Effector memory CD8-positive, alpha-beta T cell (primary cell): ENCODE results near the gene PEF1.

ENCODE experiments used
- ATAC-seq: fragments of 150-1000 bp; cut with Tn5 transposase; replicated peaks from 2 replicates; pipeline ENCODE4 v1.10.0; 2021; ENCODE audit warnings: mild to moderate bottlenecking, moderate library complexity
- DNase-seq, 3 experiments: peaks; one replicate each; pipeline ENCODE4 v3.0.0; 2021
- H3K27ac Mint-ChIP-seq, 2 donors: one replicate each; pipeline ENCODE4 v1.8.0; 2022; ENCODE audit warnings: mild to moderate bottlenecking in 2 of 2, mixed read lengths in 2 of 2, moderate library complexity in 2 of 2
- H3K27me3 Mint-ChIP-seq, 2 donors: one replicate each; pipeline ENCODE4 v1.8.0; 2022; ENCODE audit warnings: mixed read lengths in 2 of 2
- H3K36me3 Mint-ChIP-seq: one replicate; pipeline ENCODE4 v1.8.0; 2022; ENCODE audit warnings: mild to moderate bottlenecking, moderate library complexity, mixed read lengths; ENCODE audit not compliant: insufficient read depth
- H3K4me1 Mint-ChIP-seq, 2 donors: one replicate each; pipeline ENCODE4 v1.8.0; 2022; ENCODE audit warnings: low read depth in 2 of 2, mixed read lengths in 2 of 2
- H3K4me3 Mint-ChIP-seq, 2 donors: one replicate each; pipeline ENCODE4 v1.8.0; 2022; ENCODE audit warnings: mild to moderate bottlenecking in 2 of 2, mixed read lengths in 2 of 2, moderate library complexity in 2 of 2
- H3K9me3 Mint-ChIP-seq, 2 donors: one replicate each; pipeline ENCODE4 v1.8.0; 2022; ENCODE audit warnings: mixed read lengths in 2 of 2

Gene PEF1

GRCh38 chr1:31668303-31668883 is 23.7 kb upstream of the PEF1 start:
- ATAC-seq: no peak

GRCh38 chr1:31667065-31667785 is 22.5 kb upstream of the PEF1 start:
- H3K27ac Mint-ChIP-seq: peak overlapping the region in 1 of 2 donors; percentile 49
- ATAC-seq: no peak

More at GRCh38 chr1:31668303-31668883, 23.7 kb upstream of the PEF1 start:
- Mint-ChIP-seq H3K36me3 (peaks cover 3% of the 10 kb centered on the region), H3K27me3 (peaks cover 34 to 49% of the 10 kb centered on the region in 2 donors), H3K9me3 (no peaks in the 10 kb centered on the region), H3K27ac (peak overlapping the region; percentile 27 to 49), H3K4me1 (peaks cover 9 to 12% of the 10 kb centered on the region in 2 donors), H3K4me3 (no peak overlapping the region)
- no peak for DNase-seq

GRCh38 chr1:31666263-31666963 is 21.7 kb upstream of the PEF1 start:
- Mint-ChIP-seq H3K27me3 (peaks cover 26 to 46% of the 10 kb centered on the region in 2 donors), H3K4me1 (peaks cover 9 to 12% of the 10 kb centered on the region in 2 donors), H3K36me3 (no peaks in the 10 kb centered on the region), H3K4me3 (no peak overlapping the region), H3K9me3 (no peaks in the 10 kb centered on the region), H3K27ac (no peak overlapping the region)
- DNase-seq: no peak
- no peak for ATAC-seq

More at GRCh38 chr1:31667065-31667785, 22.5 kb upstream of the PEF1 start:
- DNase-seq: no peak
- Mint-ChIP-seq H3K4me3 (no peak overlapping the region), H3K36me3 (peaks cover 3% of the 10 kb centered on the region), H3K27me3 (peaks cover 34 to 54% of the 10 kb centered on the region in 2 donors), H3K4me1 (peaks cover 9 to 12% of the 10 kb centered on the region in 2 donors), H3K9me3 (no peaks in the 10 kb centered on the region)

GRCh38 chr1:31665234-31665878 is 20.7 kb upstream of the PEF1 start:
- Mint-ChIP-seq H3K27me3 (peaks cover 17 to 35% of the 10 kb centered on the region in 2 donors), H3K27ac (no peak overlapping the region), H3K4me3 (no peak overlapping the region), H3K4me1 (peaks cover 9% of the 10 kb centered on the region in 2 donors), H3K36me3 (no peaks in the 10 kb centered on the region), H3K9me3 (no peaks in the 10 kb centered on the region)
- ATAC-seq (no peak), DNase-seq (no peak)

GRCh38 chr1:31664528-31664927 is 19.9 kb upstream of the PEF1 start:
- ATAC-seq (no peak), DNase-seq (no peak)
- Mint-ChIP-seq H3K4me3 (no peak overlapping the region), H3K27ac (no peak overlapping the region), H3K4me1 (peaks cover 2 to 4% of the 10 kb centered on the region in 2 donors), H3K36me3 (no peaks in the 10 kb centered on the region), H3K9me3 (no peaks in the 10 kb centered on the region), H3K27me3 (peaks cover 10 to 27% of the 10 kb centered on the region in 2 donors)

- Mint-ChIP-seq H3K4me3 (no peak overlapping the region), H3K4me1 (peaks cover 0 to 4% of the 10 kb centered on the region in 2 donors), H3K27me3 (peaks cover 3 to 21% of the 10 kb centered on the region in 2 donors), H3K36me3 (no peaks in the 10 kb centered on the region), H3K27ac (no peak overlapping the region), H3K9me3 (no peaks in the 10 kb centered on the region)
- DNase-seq (peak; percentile 56 to 66 (median 63)), ATAC-seq (peak; percentile 65)
Observed at GRCh38 chr1:31663622-31664452, 19.2 kb upstream of the PEF1 start.

- ATAC-seq (no peak), DNase-seq (no peak)
- H3K9me3 Mint-ChIP-seq: no peaks in the 10 kb centered on the region
- H3K36me3 Mint-ChIP-seq: no peaks in the 10 kb centered on the region
- peaks cover 0 to 4% of the 10 kb centered on the region in 2 donors for H3K4me1 Mint-ChIP-seq
- no peak overlapping the region for H3K4me3 Mint-ChIP-seq
- H3K27me3 Mint-ChIP-seq: peaks cover 0 to 27% of the 10 kb centered on the region in 2 donors
- no peak overlapping the region for H3K27ac Mint-ChIP-seq
Observed at GRCh38 chr1:31662463-31662862, 17.8 kb upstream of the PEF1 start.

- Mint-ChIP-seq H3K9me3 (no peaks in the 10 kb centered on the region), H3K4me1 (peaks cover 0 to 4% of the 10 kb centered on the region in 2 donors), H3K27ac (no peak overlapping the region), H3K27me3 (peaks cover 0 to 33% of the 10 kb centered on the region in 2 donors), H3K36me3 (no peaks in the 10 kb centered on the region), H3K4me3 (no peak overlapping the region)
- DNase-seq (no peak), ATAC-seq (no peak)
Observed at GRCh38 chr1:31661856-31662255, 17.2 kb upstream of the PEF1 start.

- H3K27ac Mint-ChIP-seq: no peak overlapping the region
- H3K27me3 Mint-ChIP-seq: peaks cover 4 to 42% of the 10 kb centered on the region in 2 donors
- DNase-seq (no peak), ATAC-seq (no peak)
- H3K4me1 Mint-ChIP-seq: peaks cover 0 to 4% of the 10 kb centered on the region in 2 donors
- no peaks in the 10 kb centered on the region for H3K36me3 Mint-ChIP-seq
- H3K9me3 Mint-ChIP-seq: no peaks in the 10 kb centered on the region
- no peak overlapping the region for H3K4me3 Mint-ChIP-seq
Observed at GRCh38 chr1:31660871-31661455, 16.3 kb upstream of the PEF1 start.

- H3K4me1 Mint-ChIP-seq: peaks cover 0 to 4% of the 10 kb centered on the region in 2 donors
- no peak overlapping the region for H3K27ac Mint-ChIP-seq
- ATAC-seq (no peak), DNase-seq (no peak)
- H3K4me3 Mint-ChIP-seq: no peak overlapping the region
- H3K27me3 Mint-ChIP-seq: peaks cover 11 to 52% of the 10 kb centered on the region in 2 donors
- H3K36me3 Mint-ChIP-seq: no peaks in the 10 kb centered on the region
- no peaks in the 10 kb centered on the region for H3K9me3 Mint-ChIP-seq
Observed at GRCh38 chr1:31659889-31660288, 15.2 kb upstream of the PEF1 start.

- H3K27me3 Mint-ChIP-seq: peaks cover 11 to 52% of the 10 kb centered on the region in 2 donors
- H3K4me1 Mint-ChIP-seq: peaks cover 0 to 2% of the 10 kb centered on the region in 2 donors
- H3K27ac Mint-ChIP-seq: no peak overlapping the region
- no peak overlapping the region for H3K4me3 Mint-ChIP-seq
- no peaks in the 10 kb centered on the region for H3K36me3 Mint-ChIP-seq
- DNase-seq (no peak), ATAC-seq (no peak)
- no peaks in the 10 kb centered on the region for H3K9me3 Mint-ChIP-seq
Observed at GRCh38 chr1:31658721-31659120, 14.0 kb upstream of the PEF1 start.

- Mint-ChIP-seq H3K36me3 (no peaks in the 10 kb centered on the region), H3K9me3 (no peaks in the 10 kb centered on the region), H3K27me3 (peaks cover 11 to 46% of the 10 kb centered on the region in 2 donors), H3K4me3 (no peak overlapping the region), H3K27ac (no peak overlapping the region), H3K4me1 (no peaks in the 10 kb centered on the region)
- ATAC-seq (no peak), DNase-seq (no peak)
Observed at GRCh38 chr1:31657972-31658510, 13.4 kb upstream of the PEF1 start.
